Right lobe of liver (tissue), 4 donors: Measurements from ENCODE around the gene MAN1B1.

ENCODE experiments used
- CTCF ChIP-seq, 4 donors: fragments of 200-600 bp in 3 of 4; fragments of 450-650 bp in 1 of 4; IDR thresholded peaks; one replicate each; pipeline versions ENCODE4 v1.5.1 to v1.8.0; 2016 to 2022; ENCODE audit warnings: antibody characterized with exemption in 4 of 4, mild to moderate bottlenecking in 2 of 4
- POLR2A ChIP-seq: fragments of 450-650 bp; IDR thresholded peaks from one replicate; pipeline ENCODE4 v1.6.1; 2017; ENCODE audit warnings: antibody characterized with exemption, mild to moderate bottlenecking
- donor health status: DM: no; HTN: no; CAD: no.
- donor health status: DM: no; HTN: no; CAD: no.
- donor health status: DM: no; HTN: yes; CAD: no.

GRCh38 chr9:137071282-137071681 is 15.5 kb upstream of the MAN1B1 start:
- TF ChIP-seq CTCF (IDR thresholded peaks at IDR 0.05) (no peak), POLR2A (no peak)
